GM13977 (cell line): Measurements from ENCODE around the gene ULBP2.

Source experiments
- DNase-seq: peaks from one replicate; pipeline ENCODE4 v3.0.0; 2012; ENCODE audit warnings: low spot score
- CTCF ChIP-seq: IDR thresholded peaks from 2 replicates; pipeline ENCODE4 v1.5.1; 2012; ENCODE audit warnings: mild to moderate bottlenecking, control low read depth; ENCODE audit not compliant: insufficient read depth; ENCODE audit errors: extremely low read depth, missing control alignments
- in situ Hi-C: fragments of 300-500 bp; cut with MboI; formaldehyde crosslinking; loops from one replicate; pipeline ENCODE4 v1.12.0; 2022; ENCODE audit warnings: low sequenced_read_pairs, low pct_unique_long_range_greater_than_20kb, mixed read lengths, inconsistent platforms; ENCODE audit not compliant: unreplicated experiment

Gene ULBP2

GRCh38 chr6:149897855-149898744 lies 43.7 kb upstream of the ULBP2 start, which contains the start of gene RAET1E:
Gene RAET1E (minus strand): TSS chr6:149898113. CDS start chr6:149890901, 7,212 bp downstream.
- in situ Hi-C loops, result no loop called here
- TF ChIP-seq CTCF, result no peak

DNA sequence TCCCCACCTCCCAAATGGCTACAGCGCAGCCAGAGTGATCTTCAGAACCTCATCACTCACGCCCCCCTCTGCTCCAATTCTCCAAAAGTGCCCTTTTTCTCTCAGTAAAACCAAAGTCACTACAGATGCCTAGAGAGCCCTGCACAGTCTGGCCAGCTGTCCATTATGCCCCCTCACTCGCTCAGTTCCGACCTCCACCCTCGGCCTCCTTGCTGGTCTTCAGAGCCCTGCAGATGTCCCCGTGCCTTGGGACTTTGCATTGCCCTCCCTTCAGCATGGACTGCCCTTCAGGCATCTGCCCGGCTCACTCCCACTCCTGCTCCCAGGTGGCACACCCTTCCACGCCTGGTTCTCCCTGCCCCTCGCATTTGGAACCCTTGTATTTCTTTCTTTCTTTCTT lies 42.8 kb upstream of the ULBP2 start:
- TF ChIP-seq CTCF, result no peak
- in situ Hi-C loops, result no loop called here
- DNase-seq, result no peak

More at GRCh38 chr6:149897855-149898744, 43.7 kb upstream of the ULBP2 start, which contains the start of gene RAET1E:
- DNase-seq, result no peak

- in situ Hi-C loops, result no loop called here
- no peak for DNase-seq
- TF ChIP-seq CTCF, result no peak
These were observed 42.3 kb upstream of the ULBP2 start for GRCh38 chr6:149899486-149899885.

GRCh38 chr6:149899926-149900619 lies 41.7 kb upstream of the ULBP2 start:
- DNase-seq, result no peak
- in situ Hi-C loops, result no loop called here
- TF ChIP-seq CTCF, result no peak

- in situ Hi-C loops, result no loop called here
- no peak for DNase-seq
- no peak for TF ChIP-seq CTCF
These were observed 41.0 kb upstream of the ULBP2 start for GRCh38 chr6:149900620-149901443.
